Keratinocyte (primary cell): Measurements from ENCODE around the gene PLD1. TPM values are rescaled to one million over a fixed set of nuclear protein-coding genes. Genes with fewer than 3 reads are reported as not detected.

Experiments used
- DNase-seq: peaks from one replicate; pipeline ENCODE4 v3.0.0-alpha.2; 2011; ENCODE audit warnings: low read depth, missing footprints, low spot score
- FAIRE-seq: peaks from 2 replicates; lab custom pipeline; 2011; peaks lifted over from hg19 to GRCh38; lab: Jason Lieb, UNC
- H2AFZ ChIP-seq: 2 replicates; pipeline ENCODE4 v1.6.0; 2012; ENCODE audit warnings: low read length, control low read depth, inconsistent platforms; ENCODE audit not compliant: control insufficient read depth
- H3K27ac ChIP-seq: 2 replicates; pipeline ENCODE4 v1.5.1; 2011; ENCODE audit warnings: low read length; ENCODE audit not compliant: control insufficient read depth, insufficient read depth
- H3K27me3 ChIP-seq: 3 replicates; pipeline ENCODE4 v1.6.0; 2011; ENCODE audit warnings: low read length; ENCODE audit not compliant: control insufficient read depth, insufficient read depth; ENCODE audit errors: extremely low read depth
- H3K36me3 ChIP-seq, 2 experiments: 2 replicates in 1 of 2; 3 replicates in 1 of 2; pipeline ENCODE4 v1.5.1; 2011; ENCODE audit warnings: low read length in 2 of 2, mild to moderate bottlenecking in 1 of 2; ENCODE audit not compliant: control insufficient read depth in 2 of 2, insufficient read depth in 2 of 2; ENCODE audit errors: extremely low read depth in 1 of 2
- H3K4me1 ChIP-seq: 3 replicates; pipeline ENCODE4 v1.5.1; 2011; ENCODE audit warnings: low read length; ENCODE audit not compliant: control insufficient read depth, insufficient read depth; ENCODE audit errors: extremely low read depth
- H3K4me2 ChIP-seq: 3 replicates; pipeline ENCODE4 v1.6.0; 2011; ENCODE audit warnings: low read depth, low read length; ENCODE audit not compliant: control insufficient read depth, insufficient read depth; ENCODE audit errors: extremely low read depth
- H3K4me3 ChIP-seq, 3 experiments: fragments of 200-600 bp in 1 of 3; sonication (generic) in 1 of 3; 2 replicates in 2 of 3; 3 replicates in 1 of 3; pipeline ENCODE4 v1.5.1; 2011 to 2016; ENCODE audit warnings: low read length in 3 of 3, mild to moderate bottlenecking in 3 of 3, control low read depth in 2 of 3, inconsistent platforms in 1 of 3, low read depth in 1 of 3, mixed read lengths in 1 of 3, mixed run types in 1 of 3, moderate library complexity in 1 of 3; ENCODE audit not compliant: control insufficient read depth in 2 of 3, insufficient read depth in 2 of 3; ENCODE audit errors: extremely low read depth in 1 of 3
- H3K79me2 ChIP-seq: 2 replicates; pipeline ENCODE4 v1.6.0; 2012; ENCODE audit warnings: low read length; ENCODE audit not compliant: control insufficient read depth, insufficient read depth
- H3K9ac ChIP-seq: 3 replicates; pipeline ENCODE4 v1.6.0; 2011; ENCODE audit warnings: low read length; ENCODE audit not compliant: control insufficient read depth, insufficient read depth; ENCODE audit errors: extremely low read depth
- H3K9me1 ChIP-seq: 3 replicates; pipeline ENCODE4 v1.6.0; 2011; ENCODE audit warnings: low read length; ENCODE audit not compliant: control insufficient read depth, insufficient read depth; ENCODE audit errors: extremely low read depth
- H3K9me3 ChIP-seq: 2 replicates; pipeline ENCODE4 v1.5.1; 2012; ENCODE audit warnings: low read depth, low read length; ENCODE audit not compliant: control insufficient read depth
- H4K20me1 ChIP-seq: 3 replicates; pipeline ENCODE4 v1.6.0; 2011; ENCODE audit warnings: low read length; ENCODE audit not compliant: control insufficient read depth, insufficient read depth; ENCODE audit errors: extremely low read depth
- CTCF ChIP-seq, 3 experiments: IDR thresholded peaks in 1 of 3; conservative IDR thresholded peaks in 1 of 3; optimal IDR thresholded peaks in 1 of 3; 2 replicates in 2 of 3; 3 replicates in 1 of 3; pipeline versions ENCODE3 to v1.5.1; 2011; ENCODE audit warnings: low read length in 3 of 3, mild to moderate bottlenecking in 3 of 3, moderate library complexity in 2 of 3, control low read depth in 1 of 3, inconsistent platforms in 1 of 3; ENCODE audit not compliant: insufficient read depth in 2 of 3; ENCODE audit errors: extremely low read depth in 1 of 3
- EZH2 ChIP-seq: IDR thresholded peaks from one replicate; pipeline ENCODE4 v1.6.1; 2012; ENCODE audit warnings: inconsistent platforms, mild to moderate bottlenecking, low read length, moderate library complexity
- dilution Hi-C: fragments of 300-500 bp; cut with MboI; formaldehyde crosslinking; loops from one replicate; pipeline ENCODE4 v1.7.0; 2020; ENCODE audit warnings: low sequenced_read_pairs; ENCODE audit not compliant: extremely low pct_ligation_motif_present
- polyA plus RNA-seq, 5 experiments: library from polyadenylated mRNA; depleted of rRNA in 3 of 5; stranded (reverse) in 3 of 5; stranded (forward) in 1 of 5; unstranded in 1 of 5; fragments of >200 nt; gene quantifications; 1 replicate in 1 of 5; 2 replicates in 3 of 5; 3 replicates in 1 of 5; pipeline versions ENCODE4 v1.2.1 to v1.2.3, GENCODE V29; 2011 to 2012; ENCODE audit warnings: missing spikeins in 2 of 5, low read depth in 1 of 5, low replicate concordance in 1 of 5

Gene PLD1
- polyA plus RNA-seq, 1 donor (not counting 4 experiments of a cell fraction or from before 2014, with no cell fraction given), result 14.7 TPM

DNA sequence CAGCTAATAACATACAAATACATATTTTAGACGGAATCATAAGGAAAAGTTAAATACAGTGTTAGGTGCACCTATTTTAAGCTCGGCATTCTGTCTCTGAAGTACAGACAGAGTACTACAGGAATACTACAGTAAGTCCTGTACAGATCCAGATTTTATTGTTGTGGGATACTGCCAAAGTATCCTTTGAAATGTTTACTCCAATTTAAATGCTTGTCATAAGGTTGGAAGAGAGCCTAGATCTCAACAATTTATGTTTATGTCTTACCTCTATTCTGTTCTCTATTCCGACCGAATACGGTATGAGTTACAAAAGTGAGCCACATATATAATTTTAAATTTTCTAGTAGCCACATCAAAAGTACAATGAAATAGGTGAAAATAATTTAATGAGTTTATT lies 25.3 kb downstream of the PLD1 start:
- Histone ChIP-seq H3K36me3 (no peaks in the 10 kb centered on the region), H3K27me3 (no peaks in the 10 kb centered on the region), H3K9me3 (no peaks in the 10 kb centered on the region), H3K4me1 (peaks cover 22% of the 10 kb centered on the region), H4K20me1 (no peaks in the 10 kb centered on the region), H3K9ac (no peak overlapping the region), H2AFZ (no peak overlapping the region), H3K4me3 (no peak overlapping the region), H3K27ac (no peak overlapping the region), H3K9me1 (no peaks in the 10 kb centered on the region), H3K4me2 (no peak overlapping the region), H3K79me2 (no peaks in the 10 kb centered on the region)
- FAIRE-seq, result no peak
- no peak for DNase-seq
- no peak for TF ChIP-seq CTCF (optimal IDR thresholded peaks at IDR 0.05 in 1 of 3, IDR thresholded peaks at IDR 0.05 in 1 of 3, conservative IDR thresholded peaks at IDR 0.05 in 1 of 3; ENCODE audit: extremely low read depth in 1 of 3, insufficient read depth in 2 of 3, low read length in 3 of 3)
- TF ChIP-seq EZH2, result no peak
- dilution Hi-C loops, result no loop called here

- Histone ChIP-seq H3K9me1 (no peaks in the 10 kb centered on the region), H3K4me1 (peaks cover 16% of the 10 kb centered on the region), H3K79me2 (no peaks in the 10 kb centered on the region), H3K27me3 (no peaks in the 10 kb centered on the region), H2AFZ (no peak overlapping the region), H4K20me1 (no peaks in the 10 kb centered on the region), H3K9me3 (no peaks in the 10 kb centered on the region), H3K27ac (no peak overlapping the region), H3K36me3 (no peaks in the 10 kb centered on the region), H3K9ac (no peak overlapping the region), H3K4me2 (no peak overlapping the region), H3K4me3 (no peak overlapping the region)
- no peak for TF ChIP-seq CTCF (optimal IDR thresholded peaks at IDR 0.05 in 1 of 3, IDR thresholded peaks at IDR 0.05 in 1 of 3, conservative IDR thresholded peaks at IDR 0.05 in 1 of 3; ENCODE audit: extremely low read depth in 1 of 3, insufficient read depth in 2 of 3, low read length in 3 of 3)
- no peak for TF ChIP-seq EZH2
- DNase-seq (no peak), FAIRE-seq (no peak)
- dilution Hi-C loops, result no loop called here
These were observed 25.9 kb downstream of the PLD1 start for GRCh38 chr3:171784387-171784786.
